Endothelial cell of umbilical vein (primary cell): Measurements from ENCODE around the gene GRAMD4. TPM values are rescaled to one million over a fixed set of nuclear protein-coding genes. Genes with fewer than 3 reads are reported as not detected.

Experiments
- BruUV-seq: library from RNA; stranded (reverse); fragments of 400-500 nt; replicated peaks from 2 replicates; lab custom pipeline; 2021; lab: Mats Ljungman, UMichigan
- CTCF ChIA-PET: fragments of 300-600, 350-600 bp; sonication (Branson Sonifier 250); formaldehyde crosslinking; loops from one replicate; lab custom pipeline; 2021; ENCODE audit warnings: antibody characterized with exemption, inconsistent platforms; lab: Charles Lee
- POLR2A ChIA-PET: fragments of 300-600, 350-600 bp; sonication (Branson Sonifier 250); formaldehyde crosslinking; loops from one replicate; lab custom pipeline; 2021; ENCODE audit warnings: antibody characterized with exemption, inconsistent platforms; lab: Charles Lee
- DNase-seq: peaks from one replicate; pipeline ENCODE4 v3.0.0-alpha.2; 2011; ENCODE audit warnings: low read depth, low spot score
- FAIRE-seq: peaks from 2 replicates; lab custom pipeline; 2011; peaks lifted over from hg19 to GRCh38; lab: Jason Lieb, UNC
- H2AFZ ChIP-seq: 2 replicates; pipeline ENCODE4 v1.6.0; 2012; ENCODE audit warnings: low read depth, low read length, control low read depth, inconsistent platforms
- H3K27ac ChIP-seq: 2 replicates; pipeline ENCODE4 v1.5.1; 2011; ENCODE audit warnings: low read depth, mild to moderate bottlenecking, control low read depth, low read length, moderate library complexity; ENCODE audit not compliant: insufficient read depth
- H3K27me3 ChIP-seq, 2 experiments: 2 replicates each; pipeline versions ENCODE4 v1.6.0 to v1.6.1; 2011; ENCODE audit warnings: low read length in 2 of 2, mixed read lengths in 1 of 2; ENCODE audit not compliant: control insufficient read depth in 2 of 2, insufficient read depth in 2 of 2
- H3K36me3 ChIP-seq, 2 experiments: 2 replicates in 1 of 2; 3 replicates in 1 of 2; pipeline ENCODE4 v1.5.1; 2011; ENCODE audit warnings: low read length in 2 of 2, mild to moderate bottlenecking in 1 of 2, moderate library complexity in 1 of 2; ENCODE audit not compliant: control insufficient read depth in 2 of 2, insufficient read depth in 2 of 2; ENCODE audit errors: extremely low read depth in 1 of 2
- H3K4me1 ChIP-seq: 3 replicates; pipeline ENCODE4 v1.5.1; 2011; ENCODE audit warnings: mild to moderate bottlenecking, low read length; ENCODE audit not compliant: control insufficient read depth, insufficient read depth; ENCODE audit errors: extremely low read depth
- H3K4me2 ChIP-seq: 2 replicates; pipeline ENCODE4 v1.6.1; 2011; ENCODE audit warnings: low read length, control low read depth, mixed read lengths; ENCODE audit not compliant: insufficient read depth
- H3K4me3 ChIP-seq, 3 experiments: fragments of 200-600 bp in 1 of 3; sonication (generic), shearing (Covaris generic) in 1 of 3; replicated peaks in 1 of 3; 2 replicates each; pipeline ENCODE4 v1.5.1; 2011 to 2016; ENCODE audit warnings: control low read depth in 3 of 3, low read length in 3 of 3, mild to moderate bottlenecking in 2 of 3, inconsistent platforms in 1 of 3, low read depth in 1 of 3, moderate library complexity in 1 of 3; ENCODE audit not compliant: insufficient read depth in 1 of 3
- H3K79me2 ChIP-seq: 2 replicates; pipeline ENCODE4 v1.6.0; 2012; ENCODE audit warnings: low read length, inconsistent platforms; ENCODE audit not compliant: control insufficient read depth, insufficient read depth
- H3K9ac ChIP-seq: replicated peaks from 2 replicates; pipeline ENCODE3; 2011; ENCODE audit warnings: low read length, control low read depth; ENCODE audit not compliant: insufficient read depth; ENCODE audit errors: extremely low read depth
- H3K9me1 ChIP-seq: replicated peaks from 3 replicates; pipeline ENCODE4 v1.6.0; 2011; ENCODE audit warnings: mild to moderate bottlenecking, low read length; ENCODE audit not compliant: control insufficient read depth, insufficient read depth; ENCODE audit errors: extremely low read depth
- H3K9me3 ChIP-seq: replicated peaks from 2 replicates; pipeline ENCODE4 v1.5.1; 2012; ENCODE audit warnings: low read length, inconsistent platforms; ENCODE audit not compliant: control insufficient read depth, insufficient read depth
- H4K20me1 ChIP-seq: replicated peaks from 2 replicates; pipeline ENCODE3; 2011; ENCODE audit warnings: mild to moderate bottlenecking, low read length; ENCODE audit not compliant: control insufficient read depth, insufficient read depth; ENCODE audit errors: extremely low read depth
- EZH2 ChIP-seq: IDR thresholded peaks from 2 replicates; pipeline ENCODE4 v1.6.1; 2012; ENCODE audit warnings: borderline replicate concordance, low read depth, mild to moderate bottlenecking, moderate library complexity, low read length, inconsistent platforms; ENCODE audit not compliant: severe bottlenecking
- FOS ChIP-seq: IDR thresholded peaks from 2 replicates; pipeline ENCODE4 v1.6.1; 2011; ENCODE audit warnings: mild to moderate bottlenecking, low read length, moderate library complexity, borderline replicate concordance; ENCODE audit not compliant: insufficient read depth
- GATA2 ChIP-seq: IDR thresholded peaks from 2 replicates; pipeline ENCODE4 v1.7.0; 2011; ENCODE audit warnings: low read depth, mild to moderate bottlenecking, moderate library complexity, mixed read lengths, low read length; ENCODE audit not compliant: insufficient read length, insufficient read depth
- JUN ChIP-seq: IDR thresholded peaks from 2 replicates; pipeline ENCODE4 v1.6.1; 2011; ENCODE audit warnings: borderline replicate concordance, low read depth; ENCODE audit not compliant: insufficient read length, insufficient read depth
- MYC ChIP-seq: IDR thresholded peaks from one replicate; pipeline ENCODE4 v1.6.1; 2011; ENCODE audit warnings: mild to moderate bottlenecking, low read depth, low read length
- POLR2A ChIP-seq: IDR thresholded peaks from 2 replicates; pipeline ENCODE4 v1.6.1; 2012; ENCODE audit warnings: low read depth, mild to moderate bottlenecking, control low read depth, low read length
- POLR2AphosphoS5 ChIP-seq: IDR thresholded peaks from 2 replicates; pipeline ENCODE4 v1.6.1; 2012; ENCODE audit warnings: low read depth, mild to moderate bottlenecking, control low read depth, low read length, moderate library complexity; ENCODE audit not compliant: insufficient read depth
- dilution Hi-C: fragments of 300-500 bp; cut with MboI; formaldehyde crosslinking; loops from one replicate; pipeline ENCODE4 v1.15.0; 2019; ENCODE audit warnings: low sequenced_read_pairs; ENCODE audit not compliant: extremely low pct_ligation_motif_present
- intact Hi-C: fragments of 100-400 bp; cut with micrococcal nuclease; formaldehyde crosslinking; loops from one replicate; pipeline ENCODE4 v1.10.0; 2022
- polyA plus RNA-seq, 4 experiments: library from polyadenylated mRNA; depleted of rRNA in 3 of 4; stranded (reverse) in 3 of 4; unstranded in 1 of 4; fragments of >200 nt; gene quantifications; 2 replicates each; pipeline versions ENCODE4 v1.2.1 to v1.2.3, GENCODE V29; 2011 to 2012; ENCODE audit warnings: missing spikeins in 1 of 4
- total RNA-seq: library from RNA; stranded (reverse); gene quantifications from 2 replicates; pipeline ENCODE4 v1.2.3, GENCODE V29; 2021
- TF ChIP-seq, protein P1 (sequence below): IDR thresholded peaks from 2 replicates; pipeline ENCODE4 v1.6.1; 2011; ENCODE audit not compliant: insufficient read depth, insufficient read length
- TF ChIP-seq, protein P2 (sequence below), 2 donors: IDR thresholded peaks; 1 replicate in 1 of 2; 2 replicates in 1 of 2; pipeline ENCODE4 v1.5.1; 2011; ENCODE audit warnings: low read length in 2 of 2, mild to moderate bottlenecking in 2 of 2, moderate library complexity in 2 of 2, control low read depth in 1 of 2, inconsistent platforms in 1 of 2, low read depth in 1 of 2; ENCODE audit not compliant: insufficient read depth in 1 of 2; ENCODE audit errors: extremely low read depth in 1 of 2

Gene GRAMD4
- total and polyA plus RNA-seq, 2 donors (not counting 3 experiments of a cell fraction or from before 2014, with no cell fraction given), result 5.9 to 14.8 TPM

DNA sequence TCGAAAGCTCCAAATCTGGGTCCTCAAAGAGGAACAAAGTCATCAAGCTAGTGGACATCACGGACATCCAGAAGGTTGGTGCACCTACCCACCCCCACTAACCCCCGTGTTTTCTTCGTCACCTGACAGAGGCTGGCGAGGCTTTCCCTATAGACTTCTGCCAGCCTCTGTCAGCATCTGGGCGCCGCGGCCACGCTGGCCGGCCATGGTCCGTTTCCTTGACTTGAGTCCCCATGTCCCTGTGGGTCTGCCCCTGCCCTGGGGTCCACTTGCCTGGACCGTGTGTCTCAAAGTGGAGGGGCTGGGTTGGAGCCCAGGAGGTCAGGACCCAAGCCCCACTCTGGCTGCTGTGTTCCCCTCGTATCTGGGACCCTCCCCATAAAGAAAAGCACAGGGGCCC is 55.3 kb downstream of the GRAMD4 start:
- BruUV-seq, result no TSS peak
- no peaks in the 10 kb centered on the region for H3K27me3 ChIP-seq
- no peaks in the 10 kb centered on the region for H3K4me1 ChIP-seq
- DNase-seq (no peak), FAIRE-seq (no peak)
- H3K36me3 ChIP-seq, result no peaks in the 10 kb centered on the region
- H3K27ac ChIP-seq, result no peak overlapping the region
- H4K20me1 ChIP-seq, result no peaks in the 10 kb centered on the region
- no peaks in the 10 kb centered on the region for H3K9me1 ChIP-seq
- dilution Hi-C loops, result no loop called here
- no peak overlapping the region for H3K9ac ChIP-seq
- POLR2A ChIA-PET, result no interaction called here
- H2AFZ ChIP-seq, result no peak overlapping the region
- TF ChIP-seq GATA2, result no peak
- no peak for TF ChIP-seq POLR2AphosphoS5
- TF ChIP-seq JUN, result no peak
- no peak for TF ChIP-seq MYC
- no peak for TF ChIP-seq POLR2A
- TF ChIP-seq, protein P1, sequence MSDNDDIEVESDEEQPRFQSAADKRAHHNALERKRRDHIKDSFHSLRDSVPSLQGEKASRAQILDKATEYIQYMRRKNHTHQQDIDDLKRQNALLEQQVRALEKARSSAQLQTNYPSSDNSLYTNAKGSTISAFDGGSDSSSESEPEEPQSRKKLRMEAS, result no peak
- TF ChIP-seq EZH2, result no peak
- TF ChIP-seq, protein P2, sequence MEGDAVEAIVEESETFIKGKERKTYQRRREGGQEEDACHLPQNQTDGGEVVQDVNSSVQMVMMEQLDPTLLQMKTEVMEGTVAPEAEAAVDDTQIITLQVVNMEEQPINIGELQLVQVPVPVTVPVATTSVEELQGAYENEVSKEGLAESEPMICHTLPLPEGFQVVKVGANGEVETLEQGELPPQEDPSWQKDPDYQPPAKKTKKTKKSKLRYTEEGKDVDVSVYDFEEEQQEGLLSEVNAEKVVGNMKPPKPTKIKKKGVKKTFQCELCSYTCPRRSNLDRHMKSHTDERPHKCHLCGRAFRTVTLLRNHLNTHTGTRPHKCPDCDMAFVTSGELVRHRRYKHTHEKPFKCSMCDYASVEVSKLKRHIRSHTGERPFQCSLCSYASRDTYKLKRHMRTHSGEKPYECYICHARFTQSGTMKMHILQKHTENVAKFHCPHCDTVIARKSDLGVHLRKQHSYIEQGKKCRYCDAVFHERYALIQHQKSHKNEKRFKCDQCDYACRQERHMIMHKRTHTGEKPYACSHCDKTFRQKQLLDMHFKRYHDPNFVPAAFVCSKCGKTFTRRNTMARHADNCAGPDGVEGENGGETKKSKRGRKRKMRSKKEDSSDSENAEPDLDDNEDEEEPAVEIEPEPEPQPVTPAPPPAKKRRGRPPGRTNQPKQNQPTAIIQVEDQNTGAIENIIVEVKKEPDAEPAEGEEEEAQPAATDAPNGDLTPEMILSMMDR (IDR thresholded peaks at IDR 0.05; ENCODE audit: extremely low read depth in 1 of 2, insufficient read depth in 1 of 2, low read depth in 1 of 2, low read length in 2 of 2), result no peak
- TF ChIP-seq FOS, result no peak
- H3K79me2 ChIP-seq, result no peaks in the 10 kb centered on the region
- no peak overlapping the region for H3K4me3 ChIP-seq
- no peaks in the 10 kb centered on the region for H3K9me3 ChIP-seq
- intact Hi-C loops, result no loop called here
- no peak overlapping the region for H3K4me2 ChIP-seq
- CTCF ChIA-PET, result no interaction called here
